Measurements from ENCODE around the gene CH25H.
"Not testable (repeated sequence)": the region's sequence is repeated elsewhere in the genome, so short reads cannot be mapped to it uniquely, and the experiment has no call there.

Gene CH25H

GRCh38 chr10:89251409-89252224 lies 44.5 kb upstream of the CH25H start, which contains the start of gene LIPA:
Gene LIPA, minus strand, starts transcription at chr10:89251775. Its CDS starts 4,127 bp downstream, at chr10:89247648.
- peak within 1 kb of the TSS; percentile 57 for H3K4me3 ChIP-seq (ENCODE audit: severe bottlenecking)
- no peaks in the 10 kb centered on the region for H3K27me3 ChIP-seq (ENCODE audit: insufficient read depth, poor library complexity, severe bottlenecking)
- peak; percentile 95 for ATAC-seq (ENCODE audit: low read depth)
- no peak for TF ChIP-seq CTCF (IDR thresholded peaks at IDR 0.05; ENCODE audit: poor library complexity, severe bottlenecking)
- DNase-seq (ENCODE audit: low spot score), result peak; percentile 94
- H3K4me1 ChIP-seq (ENCODE audit: insufficient read depth, poor library complexity, severe bottlenecking), result no peaks in the 10 kb centered on the region
- peak within 1 kb of the TSS; percentile 31 for H3K27ac ChIP-seq (ENCODE audit: poor library complexity, severe bottlenecking)
- H3K36me3 ChIP-seq (ENCODE audit: low read depth), result no peaks in the 10 kb centered on the region; the same call in 1 of the 2 replicates
- no peaks in the 10 kb centered on the region for H3K9me3 ChIP-seq (ENCODE audit: severe bottlenecking)

- no peaks in the 10 kb centered on the region; the same call in 1 of the 2 replicates for H3K36me3 ChIP-seq (ENCODE audit: low read depth)
- H3K27me3 ChIP-seq (ENCODE audit: insufficient read depth, poor library complexity, severe bottlenecking), result no peaks in the 10 kb centered on the region
- H3K4me3 ChIP-seq (ENCODE audit: severe bottlenecking), result peak overlapping the region; percentile 57
- no peak for TF ChIP-seq CTCF (IDR thresholded peaks at IDR 0.05; ENCODE audit: poor library complexity, severe bottlenecking)
- ATAC-seq (ENCODE audit: low read depth) (no peak; the same call in 2 of the 3 replicates), DNase-seq (ENCODE audit: low spot score) (no peak)
- no peaks in the 10 kb centered on the region for H3K9me3 ChIP-seq (ENCODE audit: severe bottlenecking)
- H3K4me1 ChIP-seq (ENCODE audit: insufficient read depth, poor library complexity, severe bottlenecking), result no peaks in the 10 kb centered on the region
- H3K27ac ChIP-seq (ENCODE audit: poor library complexity, severe bottlenecking), result peak overlapping the region; percentile 31
These were observed 43.8 kb upstream of the CH25H start for GRCh38 chr10:89250865-89251408.

GRCh38 chr10:89248990-89249389 lies 41.9 kb upstream of the CH25H start:
- ATAC-seq (ENCODE audit: low read depth) (no peak), DNase-seq (ENCODE audit: low spot score) (no peak)
- no peaks in the 10 kb centered on the region; the same call in none of the 2 replicates for H3K36me3 ChIP-seq (ENCODE audit: low read depth)
- H3K9me3 ChIP-seq (ENCODE audit: severe bottlenecking), result no peaks in the 10 kb centered on the region
- no peaks in the 10 kb centered on the region for H3K4me1 ChIP-seq (ENCODE audit: insufficient read depth, poor library complexity, severe bottlenecking)
- TF ChIP-seq CTCF (IDR thresholded peaks at IDR 0.05; ENCODE audit: poor library complexity, severe bottlenecking), result no peak
- H3K27me3 ChIP-seq (ENCODE audit: insufficient read depth, poor library complexity, severe bottlenecking), result no peaks in the 10 kb centered on the region
- H3K27ac ChIP-seq (ENCODE audit: poor library complexity, severe bottlenecking), result no peak overlapping the region
- H3K4me3 ChIP-seq (ENCODE audit: severe bottlenecking), result no peak overlapping the region

GRCh38 chr10:89247623-89248022 lies 40.5 kb upstream of the CH25H start:
- ATAC-seq (ENCODE audit: low read depth); H3K27ac ChIP-seq (ENCODE audit: poor library complexity, severe bottlenecking); DNase-seq (ENCODE audit: low spot score); H3K4me3 ChIP-seq (ENCODE audit: severe bottlenecking); H3K9me3 ChIP-seq (ENCODE audit: severe bottlenecking); H3K4me1 ChIP-seq (ENCODE audit: insufficient read depth, poor library complexity, severe bottlenecking); H3K36me3 ChIP-seq (ENCODE audit: low read depth); H3K27me3 ChIP-seq (ENCODE audit: insufficient read depth, poor library complexity, severe bottlenecking): not testable (repeated sequence)

GRCh38 chr10:89245802-89246201 lies 38.7 kb upstream of the CH25H start:
- Histone ChIP-seq H3K4me1 (ENCODE audit: insufficient read depth, poor library complexity, severe bottlenecking) (peaks cover 15% of the 10 kb centered on the region), H3K9me3 (ENCODE audit: severe bottlenecking) (no peaks in the 10 kb centered on the region), H3K27me3 (ENCODE audit: insufficient read depth, poor library complexity, severe bottlenecking) (no peaks in the 10 kb centered on the region), H3K4me3 (ENCODE audit: severe bottlenecking) (no peak overlapping the region), H3K36me3 (ENCODE audit: low read depth) (no peaks in the 10 kb centered on the region; the same call in none of the 2 replicates), H3K27ac (ENCODE audit: poor library complexity, severe bottlenecking) (no peak overlapping the region)
- DNase-seq (ENCODE audit: low spot score) (no peak), ATAC-seq (ENCODE audit: low read depth) (no peak)
- TF ChIP-seq CTCF (IDR thresholded peaks at IDR 0.05; ENCODE audit: poor library complexity, severe bottlenecking), result no peak

All from RWPE2 (cell line).